Trophoblast cell (in vitro differentiated cells and primary cell): ENCODE measurements around the gene SPTBN2.

Experiments
- DNase-seq, 2 donors: peaks; one replicate each; pipeline ENCODE4 v3.0.0-alpha.2; 2016
- H2AFZ ChIP-seq: 2 replicates; pipeline ENCODE4 v1.6.1; 2013; ENCODE audit warnings: low read length, moderate library complexity, mild to moderate bottlenecking; ENCODE audit not compliant: insufficient read depth, poor library complexity
- H2AK5ac ChIP-seq: 2 replicates; pipeline ENCODE4 v1.6.1; 2013; ENCODE audit warnings: mild to moderate bottlenecking, low read length
- H2BK120ac ChIP-seq: 2 replicates; pipeline ENCODE4 v1.6.1; 2013; ENCODE audit warnings: low read length, mild to moderate bottlenecking, moderate library complexity; ENCODE audit not compliant: insufficient read depth, poor library complexity
- H2BK12ac ChIP-seq: 2 replicates; pipeline ENCODE4 v1.6.1; 2013; ENCODE audit warnings: mild to moderate bottlenecking, low read length, moderate library complexity
- H2BK5ac ChIP-seq: 2 replicates; pipeline ENCODE4 v1.6.1; 2013; ENCODE audit warnings: low read length, low read depth, moderate library complexity, mild to moderate bottlenecking; ENCODE audit not compliant: poor library complexity
- H3K14ac ChIP-seq: 2 replicates; pipeline ENCODE4 v1.6.1; 2013; ENCODE audit warnings: mild to moderate bottlenecking, low read length
- H3K18ac ChIP-seq: 2 replicates; pipeline ENCODE4 v1.6.1; 2013; ENCODE audit warnings: mild to moderate bottlenecking, low read length
- H3K23ac ChIP-seq: 2 replicates; pipeline ENCODE4 v1.6.1; 2013; ENCODE audit warnings: low read length
- H3K27ac ChIP-seq: 2 replicates; pipeline ENCODE4 v1.5.1; 2013; ENCODE audit warnings: low read depth, mild to moderate bottlenecking, inconsistent platforms, low read length, moderate library complexity
- H3K27me3 ChIP-seq: 2 replicates; pipeline ENCODE4 v1.6.1; 2013; ENCODE audit warnings: inconsistent platforms, mild to moderate bottlenecking, low read length, moderate library complexity; ENCODE audit not compliant: insufficient read depth
- H3K36me3 ChIP-seq, 2 experiments: 1 replicate in 1 of 2; 2 replicates in 1 of 2; pipeline ENCODE4 v1.6.1; 2013; ENCODE audit warnings: low read length in 2 of 2, mild to moderate bottlenecking in 2 of 2, moderate library complexity in 1 of 2; ENCODE audit not compliant: insufficient read depth in 2 of 2, control insufficient read depth in 1 of 2
- H3K4ac ChIP-seq: 2 replicates; pipeline ENCODE4 v1.6.1; 2013; ENCODE audit warnings: low read depth, mild to moderate bottlenecking, low read length, moderate library complexity
- H3K4me1 ChIP-seq, 2 experiments: 1 replicate in 1 of 2; 2 replicates in 1 of 2; pipeline ENCODE4 v1.6.1; 2013; ENCODE audit warnings: low read length in 2 of 2, mild to moderate bottlenecking in 2 of 2, moderate library complexity in 1 of 2; ENCODE audit not compliant: insufficient read depth in 2 of 2, control insufficient read depth in 1 of 2
- H3K4me2 ChIP-seq: 2 replicates; pipeline ENCODE4 v1.6.1; 2013; ENCODE audit warnings: inconsistent platforms, mild to moderate bottlenecking, low read length, moderate library complexity
- H3K4me3 ChIP-seq: 2 replicates; pipeline ENCODE4 v1.5.1; 2013; ENCODE audit warnings: mild to moderate bottlenecking, low read depth, low read length, inconsistent platforms
- H3K79me1 ChIP-seq: one replicate; pipeline ENCODE4 v1.6.1; 2013; ENCODE audit warnings: low read length
- H3K79me2 ChIP-seq: 2 replicates; pipeline ENCODE4 v1.6.1; 2013; ENCODE audit warnings: low read length, mild to moderate bottlenecking; ENCODE audit not compliant: control insufficient read depth, insufficient read depth, poor library complexity
- H3K9ac ChIP-seq: 2 replicates; pipeline ENCODE4 v1.6.1; 2013; ENCODE audit warnings: mild to moderate bottlenecking, low read length
- H3K9me3 ChIP-seq: 2 replicates; pipeline ENCODE4 v1.6.1; 2013; ENCODE audit warnings: low read depth, mild to moderate bottlenecking, control low read depth, inconsistent platforms, low read length; ENCODE audit not compliant: insufficient read depth
- H4K12ac ChIP-seq: 2 replicates; pipeline ENCODE4 v1.6.1; 2013; ENCODE audit warnings: low read depth, mild to moderate bottlenecking, low read length, moderate library complexity
- H4K8ac ChIP-seq: 2 replicates; pipeline ENCODE4 v1.6.1; 2013; ENCODE audit warnings: low read depth, mild to moderate bottlenecking, low read length, moderate library complexity
- H4K91ac ChIP-seq: one replicate; pipeline ENCODE4 v1.6.1; 2013; ENCODE audit warnings: low read depth, mild to moderate bottlenecking, low read length, moderate library complexity
- WGBS: extraction: QIAGEN DNeasy Blood & Tissue Kit; methylation state at CpG from one replicate; pipeline ENCODE4 v1.1.7; 2013; ENCODE audit warnings: missing lambda C conversion rate; ENCODE audit not compliant: insufficient read length, insufficient coverage; ENCODE audit errors: extremely low coverage; 5-methylcytosine and 5-hydroxymethylcytosine counted together

The SPTBN2 gene

GRCh38 chr11:66741153-66741552 is 12.1 kb upstream of the SPTBN2 start:
- H3K4me3 ChIP-seq = no peak overlapping the region
- no peak overlapping the region for H2AK5ac ChIP-seq
- no peak overlapping the region for H4K12ac ChIP-seq
- H3K14ac ChIP-seq = no peak overlapping the region
- no peak overlapping the region for H3K9ac ChIP-seq
- H3K79me2 ChIP-seq = peaks cover 7% of the 10 kb centered on the region
- H2BK5ac ChIP-seq = no peak overlapping the region
- H3K9me3 ChIP-seq = no peaks in the 10 kb centered on the region
- no peaks in the 10 kb centered on the region for H3K36me3 ChIP-seq
- H3K4me1 ChIP-seq = peaks cover 2 to 3% of the 10 kb centered on the region in 2 experiments
- DNase-seq = no peak
- no peak overlapping the region for H2BK120ac ChIP-seq
- no peak overlapping the region for H3K23ac ChIP-seq
- no peak overlapping the region for H2AFZ ChIP-seq
- H3K18ac ChIP-seq = no peak overlapping the region
- H2BK12ac ChIP-seq = no peak overlapping the region
- no CpG with 5 or more reads among the region's 2 CpGs for WGBS
- no peak overlapping the region for H3K4ac ChIP-seq
- no peak overlapping the region for H4K8ac ChIP-seq
- peaks cover 10% of the 10 kb centered on the region for H3K79me1 ChIP-seq
- H3K27ac ChIP-seq = no peak overlapping the region
- no peak overlapping the region for H3K4me2 ChIP-seq
- no peaks in the 10 kb centered on the region for H3K27me3 ChIP-seq
- H4K91ac ChIP-seq = no peak overlapping the region

- H3K4me3 ChIP-seq = no peak overlapping the region
- H3K4ac ChIP-seq = no peak overlapping the region
- no peaks in the 10 kb centered on the region for H3K36me3 ChIP-seq
- H3K4me1 ChIP-seq = no peaks in the 10 kb centered on the region
- no peak overlapping the region for H4K91ac ChIP-seq
- no peak overlapping the region for H3K14ac ChIP-seq
- H2BK12ac ChIP-seq = no peak overlapping the region
- H3K27ac ChIP-seq = no peak overlapping the region
- no peak overlapping the region for H3K18ac ChIP-seq
- no peaks in the 10 kb centered on the region for H3K27me3 ChIP-seq
- no CpG with 5 or more reads among the region's 2 CpGs for WGBS
- DNase-seq = no peak
- peaks cover 6% of the 10 kb centered on the region for H3K79me2 ChIP-seq
- no peak overlapping the region for H3K4me2 ChIP-seq
- no peak overlapping the region for H4K8ac ChIP-seq
- H3K79me1 ChIP-seq = peaks cover 7% of the 10 kb centered on the region
- H3K23ac ChIP-seq = no peak overlapping the region
- H3K9me3 ChIP-seq = no peaks in the 10 kb centered on the region
- H2AK5ac ChIP-seq = no peak overlapping the region
- H2BK5ac ChIP-seq = no peak overlapping the region
- no peak overlapping the region for H4K12ac ChIP-seq
- H2AFZ ChIP-seq = no peak overlapping the region
- no peak overlapping the region for H3K9ac ChIP-seq
- no peak overlapping the region for H2BK120ac ChIP-seq
Measured at GRCh38 chr11:66739983-66740382, 11.0 kb upstream of the SPTBN2 start.

- Histone ChIP-seq H3K14ac (no peak overlapping the region), H2BK12ac (no peak overlapping the region), H3K4me2 (no peak overlapping the region), H4K8ac (no peak overlapping the region), H4K91ac (no peak overlapping the region), H3K27ac (no peak overlapping the region), H4K12ac (no peak overlapping the region), H3K79me1 (no peaks in the 10 kb centered on the region), H3K9me3 (no peaks in the 10 kb centered on the region), H3K4me1 (no peaks in the 10 kb centered on the region), H3K36me3 (no peaks in the 10 kb centered on the region), H3K4ac (no peak overlapping the region), H2BK5ac (no peak overlapping the region), H3K27me3 (no peaks in the 10 kb centered on the region), H3K9ac (no peak overlapping the region), H2BK120ac (no peak overlapping the region), H3K4me3 (no peak overlapping the region), H3K18ac (no peak overlapping the region), H3K23ac (no peak overlapping the region), H2AK5ac (no peak overlapping the region), H3K79me2 (no peaks in the 10 kb centered on the region), H2AFZ (no peak overlapping the region)
- WGBS = no CpG with 5 or more reads among the region's 3 CpGs
- no peak for DNase-seq
Measured at GRCh38 chr11:66734215-66734614, 5.2 kb upstream of the SPTBN2 start.

- Histone ChIP-seq H3K14ac (no peak overlapping the region), H3K4me2 (no peak overlapping the region), H3K27ac (no peak overlapping the region), H3K4me1 (peaks cover 11 to 20% of the 10 kb centered on the region in 2 experiments), H2BK120ac (no peak overlapping the region), H3K79me1 (peaks cover 6% of the 10 kb centered on the region), H4K8ac (no peak overlapping the region), H2AFZ (no peak overlapping the region), H3K79me2 (no peaks in the 10 kb centered on the region), H2BK5ac (no peak overlapping the region), H3K4ac (no peak overlapping the region), H3K9me3 (no peaks in the 10 kb centered on the region), H3K9ac (no peak overlapping the region), H3K18ac (no peak overlapping the region), H4K12ac (no peak overlapping the region), H3K27me3 (peaks cover 5% of the 10 kb centered on the region), H4K91ac (no peak overlapping the region), H3K23ac (no peak overlapping the region), H2BK12ac (no peak overlapping the region), H3K4me3 (no peak overlapping the region), H2AK5ac (no peak overlapping the region), H3K36me3 (no peaks in the 10 kb centered on the region)
- WGBS = no CpG with 5 or more reads among the region's 4 CpGs
- no peak for DNase-seq
Measured at GRCh38 chr11:66729447-66729846, 431 bp upstream of the SPTBN2 start.
